Suprapubic skin (tissue), 4 donors: ENCODE data around the gene FBRSL1.

Source experiments
- CTCF ChIP-seq, 2 donors: fragments of 200-600 bp in 1 of 2; fragments of 450-650 bp in 1 of 2; sonication (generic) in 1 of 2; IDR thresholded peaks; one replicate each; pipeline ENCODE4 v1.5.1; 2016 to 2019; ENCODE audit warnings: antibody characterized with exemption in 2 of 2, mild to moderate bottlenecking in 1 of 2, moderate library complexity in 1 of 2
- POLR2A ChIP-seq, 2 donors: fragments of 450-650 bp; IDR thresholded peaks; one replicate each; pipeline ENCODE4 v1.6.1; 2017; ENCODE audit warnings: antibody characterized with exemption in 2 of 2, mild to moderate bottlenecking in 2 of 2, moderate library complexity in 2 of 2
- POLR2AphosphoS5 ChIP-seq, 3 donors: sonication (generic); formaldehyde crosslinking; IDR thresholded peaks; one replicate each; pipeline ENCODE4 v1.6.1; 2017; ENCODE audit warnings: antibody characterized with exemption in 3 of 3

- TF ChIP-seq CTCF (IDR thresholded peaks at IDR 0.05) (no peak), POLR2AphosphoS5 (IDR thresholded peaks at IDR 0.05) (no peak), POLR2A (IDR thresholded peaks at IDR 0.05) (no peak)
These were observed 13.9 kb upstream of the FBRSL1 start for GRCh38 chr12:132476038-132476414.
